Ishikawa (cell line): ENCODE results near the gene KIF3C.
A peak's percentile ranks its signal among the peaks of the same experiment; 100 is the strongest.

Source experiments
- CEBPB ChIP-seq: IDR thresholded peaks from 2 replicates; pipeline ENCODE4 v1.6.1; 2012
- CREB1 ChIP-seq: IDR thresholded peaks from 2 replicates; pipeline ENCODE4 v1.6.1; 2012; ENCODE audit warnings: low read depth
- EGR1 ChIP-seq: IDR thresholded peaks from 2 replicates; pipeline ENCODE4 v1.6.1; 2012
- EP300 ChIP-seq: IDR thresholded peaks from 2 replicates; pipeline ENCODE4 v1.6.1; 2012; ENCODE audit warnings: borderline replicate concordance
- FOXM1 ChIP-seq: IDR thresholded peaks from 2 replicates; pipeline ENCODE4 v1.6.1; 2012; ENCODE audit warnings: low read depth, borderline replicate concordance
- NFIC ChIP-seq: IDR thresholded peaks from 2 replicates; pipeline ENCODE4 v1.6.1; 2012
- RAD21 ChIP-seq: IDR thresholded peaks from 2 replicates; pipeline ENCODE4 v1.6.1; 2012; ENCODE audit warnings: low read depth
- TAF1 ChIP-seq: IDR thresholded peaks from 2 replicates; pipeline ENCODE4 v1.6.1; 2012; ENCODE audit warnings: low read depth, mild to moderate bottlenecking
- TCF12 ChIP-seq: IDR thresholded peaks from 2 replicates; pipeline ENCODE4 v1.6.1; 2012; ENCODE audit warnings: low read depth
- TEAD4 ChIP-seq: IDR thresholded peaks from 2 replicates; pipeline ENCODE4 v1.6.1; 2012
- YY1 ChIP-seq: IDR thresholded peaks from 2 replicates; pipeline ENCODE4 v1.6.1; 2012; ENCODE audit warnings: low read depth
- ZBTB7A ChIP-seq: IDR thresholded peaks from 2 replicates; pipeline ENCODE4 v1.6.1; 2012; ENCODE audit warnings: low read depth
- TF ChIP-seq, protein P1 (sequence below): IDR thresholded peaks from 2 replicates; pipeline ENCODE4 v1.6.1; 2012
- TF ChIP-seq, protein P2 (sequence below): IDR thresholded peaks from 2 replicates; pipeline ENCODE4 v1.6.1; 2012; ENCODE audit warnings: low read depth, mild to moderate bottlenecking
- TF ChIP-seq, protein P3 (sequence below): IDR thresholded peaks from 2 replicates; pipeline ENCODE4 v1.6.1; 2012

KIF3C gene

DNA sequence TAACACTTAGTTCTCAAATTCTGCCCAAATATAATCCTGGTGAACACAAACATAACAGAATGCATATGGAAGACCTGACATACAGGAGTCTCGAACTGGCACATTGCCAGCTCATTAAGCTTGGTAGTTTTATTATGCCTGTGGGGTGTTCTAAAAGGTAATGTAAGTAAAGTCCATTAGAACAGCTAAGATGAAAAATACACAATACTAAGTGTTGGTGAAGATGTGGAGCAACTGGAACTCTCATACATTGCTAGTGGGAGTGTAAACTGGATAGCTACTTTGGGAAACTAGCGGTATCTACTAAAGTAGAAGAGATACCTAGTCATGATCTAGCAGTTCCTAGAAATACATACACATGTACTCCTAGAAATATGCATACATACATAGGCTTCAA is 27.3 kb upstream of the KIF3C start:
- TF ChIP-seq CREB1: no peak
- TF ChIP-seq NFIC: peak; percentile 35; the same call in 1 of the 2 replicates
- TF ChIP-seq, protein P1, sequence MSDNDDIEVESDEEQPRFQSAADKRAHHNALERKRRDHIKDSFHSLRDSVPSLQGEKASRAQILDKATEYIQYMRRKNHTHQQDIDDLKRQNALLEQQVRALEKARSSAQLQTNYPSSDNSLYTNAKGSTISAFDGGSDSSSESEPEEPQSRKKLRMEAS: no peak
- TF ChIP-seq TCF12: no peak

DNA sequence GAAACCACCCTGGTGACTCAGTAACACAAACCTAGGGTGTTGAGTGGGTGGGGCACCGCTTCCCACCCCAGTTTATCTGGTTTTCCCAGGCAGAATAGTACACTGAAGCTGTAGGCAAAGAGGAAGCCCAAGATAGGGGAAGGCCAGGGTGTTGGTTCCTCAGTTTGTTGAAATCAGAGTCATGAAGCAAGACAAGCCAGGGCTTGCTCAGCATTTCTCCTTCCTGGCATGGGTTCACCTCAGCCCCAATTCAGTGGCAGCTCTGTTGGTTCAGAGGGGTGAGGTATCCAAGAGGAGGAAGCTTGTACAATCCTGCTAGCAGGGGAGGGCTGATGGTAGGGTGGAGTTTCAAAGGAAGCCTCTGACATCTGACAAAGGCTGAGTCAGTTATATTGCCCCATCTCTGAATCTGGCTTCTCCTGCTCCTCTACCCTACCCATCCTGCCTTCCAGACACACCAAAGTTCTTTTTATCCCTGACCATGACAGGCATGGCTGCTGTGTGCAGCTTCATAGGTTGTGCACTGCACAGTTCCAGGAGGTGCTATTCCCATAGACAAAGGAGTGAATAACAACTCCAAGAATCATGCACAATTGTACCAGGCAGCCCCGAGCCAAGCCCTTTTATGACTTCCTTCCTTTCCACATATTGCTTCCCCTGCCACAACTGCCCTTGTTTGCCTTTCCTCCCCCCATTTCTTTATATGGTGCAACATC is 26.7 kb upstream of the KIF3C start:
- TF ChIP-seq CREB1 (no peak), TCF12 (no peak), TEAD4 (no peak), RAD21 (no peak), NFIC (no peak), TAF1 (no peak), EGR1 (no peak), ZBTB7A (no peak), EP300 (no peak), FOXM1 (no peak), CEBPB (no peak), YY1 (no peak)
- TF ChIP-seq, protein P2, sequence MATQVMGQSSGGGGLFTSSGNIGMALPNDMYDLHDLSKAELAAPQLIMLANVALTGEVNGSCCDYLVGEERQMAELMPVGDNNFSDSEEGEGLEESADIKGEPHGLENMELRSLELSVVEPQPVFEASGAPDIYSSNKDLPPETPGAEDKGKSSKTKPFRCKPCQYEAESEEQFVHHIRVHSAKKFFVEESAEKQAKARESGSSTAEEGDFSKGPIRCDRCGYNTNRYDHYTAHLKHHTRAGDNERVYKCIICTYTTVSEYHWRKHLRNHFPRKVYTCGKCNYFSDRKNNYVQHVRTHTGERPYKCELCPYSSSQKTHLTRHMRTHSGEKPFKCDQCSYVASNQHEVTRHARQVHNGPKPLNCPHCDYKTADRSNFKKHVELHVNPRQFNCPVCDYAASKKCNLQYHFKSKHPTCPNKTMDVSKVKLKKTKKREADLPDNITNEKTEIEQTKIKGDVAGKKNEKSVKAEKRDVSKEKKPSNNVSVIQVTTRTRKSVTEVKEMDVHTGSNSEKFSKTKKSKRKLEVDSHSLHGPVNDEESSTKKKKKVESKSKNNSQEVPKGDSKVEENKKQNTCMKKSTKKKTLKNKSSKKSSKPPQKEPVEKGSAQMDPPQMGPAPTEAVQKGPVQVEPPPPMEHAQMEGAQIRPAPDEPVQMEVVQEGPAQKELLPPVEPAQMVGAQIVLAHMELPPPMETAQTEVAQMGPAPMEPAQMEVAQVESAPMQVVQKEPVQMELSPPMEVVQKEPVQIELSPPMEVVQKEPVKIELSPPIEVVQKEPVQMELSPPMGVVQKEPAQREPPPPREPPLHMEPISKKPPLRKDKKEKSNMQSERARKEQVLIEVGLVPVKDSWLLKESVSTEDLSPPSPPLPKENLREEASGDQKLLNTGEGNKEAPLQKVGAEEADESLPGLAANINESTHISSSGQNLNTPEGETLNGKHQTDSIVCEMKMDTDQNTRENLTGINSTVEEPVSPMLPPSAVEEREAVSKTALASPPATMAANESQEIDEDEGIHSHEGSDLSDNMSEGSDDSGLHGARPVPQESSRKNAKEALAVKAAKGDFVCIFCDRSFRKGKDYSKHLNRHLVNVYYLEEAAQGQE: no peak
- TF ChIP-seq, protein P3, sequence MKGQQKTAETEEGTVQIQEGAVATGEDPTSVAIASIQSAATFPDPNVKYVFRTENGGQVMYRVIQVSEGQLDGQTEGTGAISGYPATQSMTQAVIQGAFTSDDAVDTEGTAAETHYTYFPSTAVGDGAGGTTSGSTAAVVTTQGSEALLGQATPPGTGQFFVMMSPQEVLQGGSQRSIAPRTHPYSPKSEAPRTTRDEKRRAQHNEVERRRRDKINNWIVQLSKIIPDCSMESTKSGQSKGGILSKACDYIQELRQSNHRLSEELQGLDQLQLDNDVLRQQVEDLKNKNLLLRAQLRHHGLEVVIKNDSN: no peak
- TF ChIP-seq, protein P1: no peak

DNA sequence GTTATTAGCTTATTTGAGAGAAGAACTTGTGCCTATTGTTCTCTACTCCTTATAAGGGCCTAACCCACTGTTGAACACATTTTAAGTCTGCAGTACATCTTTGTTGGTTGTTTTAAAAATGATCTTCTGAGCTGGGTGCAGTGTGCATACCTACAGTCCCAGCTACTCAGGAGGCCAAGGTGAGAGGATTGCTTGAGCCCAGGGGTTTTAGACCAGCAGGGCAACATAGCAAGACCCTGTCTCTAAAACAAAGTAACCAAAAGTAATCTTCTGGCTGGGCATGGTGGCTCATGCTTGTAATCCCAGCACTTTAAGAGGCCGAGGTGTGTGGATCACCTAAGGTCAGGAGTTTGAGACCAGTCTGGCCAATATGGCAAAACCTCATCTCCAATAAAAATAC is 25.8 kb upstream of the KIF3C start:
- TF ChIP-seq TEAD4 (no peak), EP300 (no peak), ZBTB7A (no peak), RAD21 (no peak), CREB1 (no peak), TAF1 (no peak), NFIC (no peak), CEBPB (no peak), EGR1 (no peak)
- TF ChIP-seq, protein P1: no peak
- TF ChIP-seq, protein P3: no peak

DNA sequence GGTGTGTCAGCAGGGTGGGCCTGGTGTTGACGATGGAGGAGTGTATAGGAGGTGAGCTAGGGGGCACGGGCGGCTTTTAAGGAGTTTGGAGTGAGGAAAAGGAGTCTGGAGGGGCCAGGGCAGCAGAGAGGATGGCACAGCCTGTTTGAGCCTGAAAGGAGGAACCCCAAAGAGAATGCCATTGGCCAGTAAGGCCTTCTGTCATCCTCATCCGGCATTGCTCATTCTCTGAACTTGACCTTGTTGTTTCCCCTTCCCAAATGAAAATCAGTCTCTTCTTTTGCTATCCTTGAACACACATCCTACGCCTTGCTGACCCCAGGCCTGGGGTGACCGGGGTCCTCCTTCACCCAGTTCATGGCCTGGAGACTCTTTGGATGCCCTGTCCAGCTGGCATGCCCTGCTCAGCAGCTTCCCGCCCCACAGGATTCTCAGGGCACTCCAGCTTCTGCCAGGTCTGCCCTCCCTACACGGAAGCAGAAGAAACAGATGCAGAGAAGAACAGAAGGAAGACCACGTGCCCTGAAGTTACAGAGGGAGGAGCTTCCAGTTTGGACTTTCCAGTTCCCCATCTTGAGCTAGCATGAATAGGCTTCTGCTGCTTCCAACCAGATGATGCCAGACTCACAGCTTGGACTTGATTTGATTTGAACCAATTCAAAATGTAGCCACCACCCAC is 20.5 kb upstream of the KIF3C start:
- TF ChIP-seq, protein P3: peak; percentile 63
- TF ChIP-seq TCF12: no peak

DNA sequence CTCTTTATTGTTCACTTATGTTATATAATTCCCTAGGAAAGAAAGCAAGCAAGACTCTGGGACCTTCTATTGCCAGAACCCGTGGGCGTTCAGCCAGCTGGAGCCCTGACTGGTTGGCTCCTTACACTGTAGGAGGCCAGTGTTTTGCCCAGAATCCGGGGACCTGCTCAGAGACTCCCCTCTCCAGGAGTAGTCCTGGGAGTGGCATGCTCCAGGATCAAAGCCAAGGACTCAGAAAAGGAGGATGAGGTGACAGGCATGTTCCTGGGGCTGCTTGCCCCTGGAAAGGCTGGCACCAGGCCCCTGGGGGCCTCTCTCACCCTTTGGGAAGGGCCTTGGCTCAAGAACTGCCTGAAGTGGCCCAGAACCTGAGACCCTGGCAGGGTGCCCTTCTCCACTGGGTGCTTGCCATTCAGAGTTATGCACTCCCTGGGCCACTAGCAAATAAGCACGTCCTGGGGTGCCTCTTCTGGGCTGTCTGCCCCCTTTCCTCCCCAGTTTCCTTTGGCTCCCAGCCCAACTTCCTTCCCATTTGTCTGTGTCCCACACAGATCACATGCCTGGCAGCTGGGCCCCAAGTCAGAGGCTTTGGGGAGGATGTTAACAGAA is 19.6 kb upstream of the KIF3C start:
- TF ChIP-seq EP300 (peak; percentile 86), CEBPB (peak; percentile 25; the same call in 1 of the 2 replicates), TCF12 (peak; percentile 92), ZBTB7A (no peak), TAF1 (no peak), CREB1 (no peak), YY1 (0 out of 2 replicates have a peak, but pooled peaks have one; percentile 12), NFIC (peak; percentile 98), TEAD4 (peak; percentile 78), EGR1 (peak; percentile 91), RAD21 (no peak; the same call in 1 of the 2 replicates), FOXM1 (no peak; the same call in 1 of the 2 replicates)
- TF ChIP-seq, protein P3: peak; percentile 80
- TF ChIP-seq, protein P2: no peak
- TF ChIP-seq, protein P1: peak; percentile 65; the same call in 1 of the 2 replicates
